ENCODE results near the gene RFX6.
"Not testable (repeated sequence)": the region's sequence is repeated elsewhere in the genome, so short reads cannot be mapped to it uniquely, and the experiment has no call there.

The RFX6 gene

DNA sequence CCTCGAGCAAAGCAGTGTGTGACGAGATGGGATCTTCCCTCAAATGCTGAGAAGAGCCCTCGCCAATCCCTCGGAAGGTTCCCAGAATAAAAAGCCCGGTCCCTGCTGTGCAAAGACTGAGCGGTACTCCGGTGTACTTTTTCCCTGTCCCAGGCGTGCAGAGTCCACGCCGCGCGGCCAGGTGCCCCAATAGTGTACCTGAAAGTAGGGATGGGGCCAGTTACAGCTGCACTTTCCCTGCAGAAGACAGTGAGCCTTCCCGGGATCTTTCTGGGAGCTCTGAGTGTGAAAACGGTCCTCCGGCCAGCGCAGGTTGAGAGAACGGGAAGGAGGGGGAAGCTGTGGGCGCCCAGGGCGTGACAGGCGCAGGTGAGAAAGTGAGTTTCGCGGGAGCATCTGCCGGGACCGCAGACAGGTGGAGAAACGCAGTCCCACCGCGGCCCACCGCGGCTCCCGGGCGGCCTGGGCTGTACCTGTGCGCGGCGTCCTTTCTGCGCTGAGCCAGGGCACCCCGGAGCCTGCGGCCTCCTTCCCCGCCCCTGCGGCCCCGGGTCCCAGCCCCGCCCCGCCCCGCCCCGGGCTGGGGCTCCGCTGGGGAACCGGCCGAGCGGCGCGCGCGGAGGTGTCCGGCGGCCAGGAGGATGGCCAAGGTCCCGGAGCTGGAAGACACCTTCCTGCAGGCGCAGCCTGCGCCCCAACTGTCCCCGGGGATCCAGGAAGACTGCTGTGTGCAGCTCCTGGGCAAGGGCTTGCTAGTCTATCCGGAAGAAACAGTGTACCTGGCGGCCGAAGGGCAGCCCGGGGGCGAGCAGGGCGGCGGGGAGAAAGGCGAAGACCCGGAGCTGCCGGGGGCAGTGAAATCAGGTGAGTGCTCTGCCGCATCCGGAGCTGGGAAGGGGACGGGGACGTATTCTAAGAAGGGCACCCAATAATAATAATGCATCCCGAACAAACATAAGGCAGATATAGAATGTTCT lies at the start of gene RFX6:
Gene RFX6 (plus strand): TSS at position 608 of the 977 bp plus-strand sequence. CDS start 34 bp downstream, at position 642.
- no peak for DNase-seq (ENCODE audit: low read depth)

- DNase-seq (ENCODE audit: low read depth) = no peak
These were observed 49.3 kb upstream of the RFX6 start for GRCh38 chr6:116827561-116828240.

GRCh38 chr6:116828983-116829382 lies 48.1 kb upstream of the RFX6 start, which contains the start of gene GPRC6A:
Gene GPRC6A, minus strand, starts transcription at chr6:116829083. Its CDS starts 70 bp downstream, at chr6:116829013.
- DNase-seq (ENCODE audit: low read depth) = no peak

GRCh38 chr6:116834526-116834925 lies 42.5 kb upstream of the RFX6 start:
- not testable (repeated sequence) for DNase-seq (ENCODE audit: low read depth)

GRCh38 chr6:116836606-116837342 lies 40.3 kb upstream of the RFX6 start:
- DNase-seq (ENCODE audit: low read depth) = no peak

- no peak for DNase-seq (ENCODE audit: low read depth)
These were observed 37.0 kb upstream of the RFX6 start for GRCh38 chr6:116840091-116840490.

DNA sequence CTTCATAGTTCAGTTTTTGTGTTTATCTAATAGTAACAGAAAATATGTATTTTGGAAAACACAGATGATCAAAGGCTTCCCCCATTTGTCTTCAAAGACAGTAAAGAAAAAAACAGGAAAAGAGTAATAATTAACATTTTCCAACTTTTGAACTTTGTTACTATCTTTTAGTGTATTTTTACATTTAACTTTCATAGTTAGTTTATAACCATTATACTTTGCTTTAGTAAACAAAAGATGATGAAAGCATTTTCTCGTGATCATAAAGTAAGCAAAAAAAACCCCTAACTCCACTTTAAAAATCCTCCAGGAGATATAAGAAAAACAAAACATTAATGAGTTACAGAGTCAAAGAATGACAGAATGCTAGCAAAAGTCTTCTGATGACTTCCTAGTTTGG lies 34.6 kb upstream of the RFX6 start:
- no peak for DNase-seq (ENCODE audit: low read depth)

DNA sequence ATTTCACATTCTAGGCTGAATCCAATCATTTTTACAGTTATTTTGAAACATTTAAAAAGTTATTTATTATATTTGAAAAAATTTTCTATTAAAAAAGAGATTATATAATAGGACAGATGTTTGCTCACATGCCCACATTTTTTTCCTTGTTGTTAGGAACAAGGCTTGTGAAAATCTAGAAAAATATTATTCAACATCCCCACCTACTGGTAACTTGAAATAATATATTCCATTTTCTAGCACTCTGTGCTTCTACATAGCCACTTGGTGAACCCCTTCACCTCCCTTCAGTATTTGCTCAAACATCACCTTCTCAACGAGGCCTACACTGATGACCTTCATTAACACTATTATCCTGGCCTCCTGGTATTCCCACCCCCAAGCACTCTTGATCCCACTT lies 29.8 kb upstream of the RFX6 start:
- DNase-seq (ENCODE audit: low read depth) = no peak

- DNase-seq (ENCODE audit: low read depth) = no peak
These were observed 19.0 kb upstream of the RFX6 start for GRCh38 chr6:116858060-116858459.

GRCh38 chr6:116859264-116859663 lies 17.8 kb upstream of the RFX6 start:
- no peak for DNase-seq (ENCODE audit: low read depth)

- no peak for DNase-seq (ENCODE audit: low read depth)
These were observed 10.7 kb upstream of the RFX6 start for GRCh38 chr6:116866281-116866871.

GRCh38 chr6:116872771-116873170 lies 4.3 kb upstream of the RFX6 start:
- no peak for DNase-seq (ENCODE audit: low read depth)

DNA sequence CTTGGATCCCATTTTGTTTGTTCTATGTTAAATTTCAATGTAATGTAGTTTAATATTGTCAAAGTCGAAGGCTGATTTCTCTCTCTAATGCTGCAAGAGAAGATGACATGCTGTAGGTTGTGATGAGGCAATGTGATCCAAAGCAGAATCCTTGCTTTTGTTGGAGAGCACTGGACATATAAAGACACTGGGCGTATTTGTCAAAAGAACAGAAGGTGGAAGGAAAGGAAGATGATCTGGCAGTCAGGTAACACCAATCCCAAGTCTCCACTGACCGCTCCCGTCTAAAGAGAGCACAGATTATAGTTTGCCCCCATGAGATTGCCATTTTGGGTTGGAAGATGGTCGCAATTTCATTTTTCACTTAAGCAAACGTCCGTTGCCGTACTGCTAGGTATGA lies 935 bp upstream of the RFX6 start:
- DNase-seq (ENCODE audit: low read depth) = no peak

DNA sequence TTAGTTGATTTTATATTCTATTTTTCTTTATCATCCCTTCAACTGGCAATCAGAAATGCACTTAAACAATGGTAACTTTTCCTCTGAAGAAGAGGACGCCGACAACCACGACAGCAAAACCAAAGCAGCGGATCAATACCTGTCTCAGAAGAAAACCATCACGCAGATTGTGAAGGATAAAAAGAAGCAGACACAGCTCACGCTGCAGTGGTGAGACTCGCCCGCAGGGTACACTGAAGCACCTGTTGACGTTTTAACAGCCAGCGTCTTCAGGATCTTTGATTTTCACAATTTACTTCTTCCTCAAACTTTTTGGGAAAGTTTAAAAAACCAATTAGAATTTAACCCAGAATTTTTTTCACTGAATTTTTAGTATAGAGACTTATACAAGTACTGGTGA lies 701 bp downstream of the RFX6 start:
- no peak for DNase-seq (ENCODE audit: low read depth)

DNA sequence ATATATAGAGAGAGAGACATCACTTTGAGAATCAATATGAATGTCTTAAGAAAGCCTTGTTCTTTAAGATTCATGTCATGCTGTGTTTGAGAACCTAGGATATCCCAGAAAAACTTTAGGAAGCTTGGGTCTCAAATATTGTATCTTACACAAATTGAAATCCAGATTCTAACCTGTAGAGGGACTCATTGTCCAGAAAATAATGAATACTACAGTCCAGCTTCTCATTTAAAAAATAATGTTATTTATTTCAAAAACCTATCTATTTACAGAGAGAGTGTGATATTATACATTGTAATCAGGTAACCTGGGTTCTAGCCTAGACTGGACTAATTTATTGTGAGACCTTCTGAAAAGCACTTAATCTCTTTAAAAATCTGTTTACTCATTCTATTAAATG lies 4.2 kb downstream of the RFX6 start:
- no peak for DNase-seq (ENCODE audit: low read depth)

GRCh38 chr6:116883005-116883404 lies 6.0 kb downstream of the RFX6 start:
- no peak for DNase-seq (ENCODE audit: low read depth)

DNA sequence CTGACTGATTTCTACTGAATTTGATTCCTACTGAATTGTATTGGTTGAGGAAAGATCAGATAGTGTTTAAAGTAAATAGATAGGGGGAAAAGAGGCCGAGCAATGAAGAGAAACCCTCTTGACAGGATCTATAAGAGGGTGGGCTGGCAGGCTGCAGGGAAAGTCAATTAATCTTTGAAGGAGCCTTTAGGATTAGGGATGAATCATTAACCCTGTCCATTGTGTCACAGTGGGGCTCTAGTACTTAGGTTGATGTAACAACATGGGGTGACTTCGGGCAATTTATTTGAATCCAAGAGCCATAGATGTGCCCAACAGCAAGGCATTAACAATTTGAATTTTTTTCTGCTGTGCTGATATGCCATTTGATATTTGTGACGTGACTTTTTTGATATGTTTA lies 7.5 kb downstream of the RFX6 start:
- no peak for DNase-seq (ENCODE audit: low read depth)

DNA sequence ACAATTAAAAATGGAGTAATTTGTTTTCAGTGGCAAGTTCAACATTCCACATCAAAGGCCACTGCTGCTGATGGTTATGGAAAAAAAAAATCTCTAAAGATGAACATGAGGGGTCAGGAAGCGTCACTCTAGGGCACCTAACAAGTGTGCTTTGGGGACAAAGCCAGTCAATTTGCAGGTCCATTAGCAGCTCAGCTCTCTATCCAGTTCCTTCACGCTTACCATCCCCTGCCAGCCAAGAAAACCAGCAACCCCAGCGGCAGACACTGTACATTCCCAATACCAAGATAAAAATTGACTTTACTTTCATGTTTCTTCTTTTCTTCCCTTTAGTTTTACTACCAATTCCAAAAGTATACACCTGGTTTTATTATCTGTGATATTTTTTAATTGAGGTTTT lies 10.1 kb downstream of the RFX6 start:
- no peak for DNase-seq (ENCODE audit: low read depth)

DNA sequence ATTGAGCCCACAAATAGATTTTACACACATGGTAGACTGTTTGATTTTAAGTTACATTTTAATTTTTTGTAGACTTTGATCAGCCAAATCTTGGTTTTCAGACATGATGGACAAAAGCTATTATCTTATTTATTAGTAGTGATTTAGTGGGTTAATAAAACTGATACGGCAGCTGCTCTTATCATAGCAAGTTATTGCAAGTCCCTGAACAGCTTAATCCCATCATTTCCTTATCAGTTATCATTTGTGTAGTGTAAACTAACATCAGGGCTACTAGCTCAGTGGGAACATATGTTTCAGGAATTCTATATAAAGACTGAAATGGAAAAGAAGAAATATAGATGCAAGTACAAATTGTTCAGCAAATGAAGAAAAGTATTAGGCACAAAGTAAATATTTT lies 10.9 kb downstream of the RFX6 start:
- no peak for DNase-seq (ENCODE audit: low read depth)

DNA sequence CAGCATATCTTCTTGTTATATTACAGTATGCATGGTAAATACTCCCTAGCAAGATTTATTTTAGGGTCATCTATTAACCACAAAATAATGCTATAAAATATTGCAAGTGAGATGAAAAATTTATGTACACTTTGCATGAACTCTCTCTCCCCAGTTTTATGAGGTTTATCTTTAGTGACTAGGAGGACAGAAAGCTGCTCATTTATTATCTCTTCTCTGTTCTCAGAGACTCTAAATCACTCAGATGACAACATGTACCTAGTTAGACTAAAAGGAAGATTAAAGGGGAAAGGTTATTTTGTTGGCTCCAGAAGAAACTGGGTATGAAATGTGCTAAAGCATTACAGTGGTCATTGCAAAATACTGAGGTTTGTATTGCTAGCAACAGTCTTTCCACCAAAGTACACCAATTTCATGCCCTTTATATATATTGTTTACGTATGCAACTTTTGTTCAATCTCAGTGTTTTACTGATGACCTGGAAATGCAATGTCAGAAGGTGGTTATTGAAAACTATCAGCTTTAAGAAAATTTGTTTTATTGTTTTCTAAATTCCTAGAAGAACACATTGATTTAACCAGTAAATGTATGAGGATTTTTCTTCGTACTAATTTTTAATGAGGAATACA lies 11.8 kb downstream of the RFX6 start:
- DNase-seq (ENCODE audit: low read depth) = no peak

DNA sequence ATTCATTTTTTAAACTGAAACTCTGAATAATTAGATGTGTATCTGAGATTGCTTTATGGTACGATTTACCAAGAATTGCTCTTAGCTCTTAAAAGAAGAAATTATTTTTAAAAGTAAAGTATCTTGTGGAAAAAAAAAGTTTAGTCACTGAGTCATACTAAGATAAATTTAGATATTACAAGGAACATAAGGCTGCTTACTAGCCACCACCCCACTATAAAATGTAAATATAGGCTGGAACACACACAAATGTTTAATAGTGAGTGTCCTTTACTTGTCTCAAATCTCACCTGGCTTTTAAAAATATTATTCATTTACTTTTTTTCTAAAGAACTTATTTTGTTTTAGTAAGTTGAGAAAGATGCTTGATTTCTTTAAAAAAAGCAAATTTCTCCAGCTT lies 17.6 kb downstream of the RFX6 start:
- no peak for DNase-seq (ENCODE audit: low read depth)

DNA sequence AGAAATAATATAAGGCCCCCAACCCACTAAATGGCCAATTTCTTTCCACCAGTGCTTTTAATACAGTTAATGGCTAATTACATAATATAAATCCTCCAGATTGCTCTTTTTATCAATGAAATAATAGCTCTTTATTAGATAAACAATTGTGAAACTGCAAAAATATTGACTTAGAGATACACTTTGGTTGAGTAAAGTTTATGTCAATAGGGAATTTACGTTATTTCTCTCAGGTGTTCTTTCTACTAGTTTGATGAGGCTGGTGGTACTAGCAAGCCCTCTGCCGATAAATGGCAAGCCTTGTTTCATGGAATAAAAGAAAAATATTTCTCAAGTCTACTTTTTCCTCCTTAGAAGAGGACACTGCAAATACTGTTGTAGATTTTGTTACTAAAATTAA lies 18.9 kb downstream of the RFX6 start:
- DNase-seq (ENCODE audit: low read depth) = no peak

Data from stimulated activated CD8-positive, alpha-beta memory T cell treated with anti-CD3 and anti-CD28 coated beads, Interleukin-12 subunit alpha, Interleukin-12 subunit beta, amount 100 ng/mL, for 4 hours (primary cell).